NCI-H748 treated with DMSO at 0.1 percent for 48 hours (cell line): ENCODE measurements around the gene ARHGAP11A.
"Not testable (repeated sequence)": the region's sequence is repeated elsewhere in the genome, so short reads cannot be mapped to it uniquely, and the experiment has no call there.

Experiments
- DNase-seq: peaks from one replicate; lab custom pipeline; 2025; lab: John Stamatoyannopoulos, UW

ARHGAP11A gene

GRCh38 chr15:32615051-32615870, at the start of gene ARHGAP11A:
Gene ARHGAP11A, plus strand, starts transcription at chr15:32615504. Its CDS starts 708 bp downstream, at chr15:32616212.
- not testable (repeated sequence) for DNase-seq

- DNase-seq: not testable (repeated sequence)
Observed at GRCh38 chr15:32568988-32569387, 46.3 kb upstream of the ARHGAP11A start.

- not testable (repeated sequence) for DNase-seq
Observed at GRCh38 chr15:32578482-32578881, 36.8 kb upstream of the ARHGAP11A start.

- DNase-seq: not testable (repeated sequence)
Observed at GRCh38 chr15:32585844-32586243, 29.5 kb upstream of the ARHGAP11A start.

- DNase-seq: not testable (repeated sequence)
Observed at GRCh38 chr15:32593151-32593550, 22.2 kb upstream of the ARHGAP11A start, which contains the start of gene GOLGA8N. Gene GOLGA8N, plus strand, starts transcription at chr15:32593456.

GRCh38 chr15:32609518-32609917, 5.8 kb upstream of the ARHGAP11A start:
- not testable (repeated sequence) for DNase-seq

GRCh38 chr15:32610719-32611118, 4.6 kb upstream of the ARHGAP11A start:
- DNase-seq: not testable (repeated sequence)

GRCh38 chr15:32614712-32615050, 623 bp upstream of the ARHGAP11A start:
- DNase-seq: not testable (repeated sequence)

- DNase-seq: not testable (repeated sequence)
Observed at GRCh38 chr15:32615871-32616426, 645 bp downstream of the ARHGAP11A start.

GRCh38 chr15:32636410-32636809, 21.1 kb downstream of the ARHGAP11A start:
- no peak for DNase-seq

GRCh38 chr15:32636908-32637567, 21.7 kb downstream of the ARHGAP11A start:
- DNase-seq: no peak

- no peak for DNase-seq
Observed at GRCh38 chr15:32637704-32638103, 22.4 kb downstream of the ARHGAP11A start.

- peak; percentile 41 for DNase-seq
Observed at GRCh38 chr15:32641517-32642059, 26.3 kb downstream of the ARHGAP11A start, which contains the start of gene SCG5. Gene SCG5, plus strand, starts transcription at chr15:32641710. Its CDS starts 1,883 bp downstream, at chr15:32643593.

GRCh38 chr15:32642667-32643435, 27.5 kb downstream of the ARHGAP11A start:
- peak; percentile 42 for DNase-seq

- no peak for DNase-seq
Observed at GRCh38 chr15:32643907-32644445, 28.7 kb downstream of the ARHGAP11A start.

GRCh38 chr15:32646291-32646690, 31.0 kb downstream of the ARHGAP11A start:
- DNase-seq: peak; percentile 60

- no peak for DNase-seq
Observed at GRCh38 chr15:32649342-32649741, 34.0 kb downstream of the ARHGAP11A start.

GRCh38 chr15:32651229-32651837, 36.0 kb downstream of the ARHGAP11A start:
- no peak for DNase-seq

- no peak for DNase-seq
Observed at GRCh38 chr15:32652178-32652577, 36.9 kb downstream of the ARHGAP11A start.

GRCh38 chr15:32656091-32656490, 40.8 kb downstream of the ARHGAP11A start:
- DNase-seq: no peak

GRCh38 chr15:32656496-32656895, 41.2 kb downstream of the ARHGAP11A start:
- DNase-seq: no peak
